Gastrocnemius medialis (tissue), 4 donors: Measurements from ENCODE around the gene LIN28B.

Experiments
- CTCF ChIP-seq, 5 experiments: fragments of 450-650 bp in 3 of 5; fragments of 200-600 bp in 2 of 5; sonication (generic) in 2 of 5; IDR thresholded peaks in 4 of 5; conservative IDR thresholded peaks in 1 of 5; 1 replicate in 4 of 5; 2 replicates in 1 of 5; pipeline ENCODE4 v1.5.1; 2016 to 2019; ENCODE audit warnings: antibody characterized with exemption in 5 of 5, mild to moderate bottlenecking in 3 of 5, moderate library complexity in 3 of 5
- POLR2A ChIP-seq, 2 donors: fragments of 450-650 bp; IDR thresholded peaks; one replicate each; pipeline ENCODE4 v1.6.1; 2017; ENCODE audit warnings: antibody characterized with exemption in 2 of 2, mild to moderate bottlenecking in 2 of 2, moderate library complexity in 2 of 2

DNA sequence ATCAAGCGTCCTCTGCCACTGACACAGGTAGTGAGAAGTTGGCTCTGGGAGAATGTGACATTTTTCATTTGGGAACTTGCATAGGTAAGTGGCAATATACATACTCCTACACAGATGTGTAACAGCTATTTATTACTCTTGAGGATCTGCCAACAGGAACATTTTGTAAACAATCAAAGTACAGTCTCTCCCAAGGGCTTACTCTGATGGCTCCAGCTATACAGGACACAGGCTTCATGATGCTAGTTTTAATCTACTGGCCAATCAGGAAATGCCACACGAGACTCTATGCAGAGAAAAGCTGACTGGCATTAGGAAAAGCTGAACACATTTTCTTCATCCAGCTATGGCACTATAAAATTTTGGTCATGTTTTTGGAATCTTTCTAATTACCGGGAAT lies 165.1 kb downstream of the LIN28B start:
- TF ChIP-seq CTCF (IDR thresholded peaks at IDR 0.05 in 4 of 5, conservative IDR thresholded peaks at IDR 0.05 in 1 of 5): no peak
- TF ChIP-seq POLR2A (IDR thresholded peaks at IDR 0.05): no peak
